ENCODE measurements around the gene TDRD12.

TDRD12 gene

GRCh38 chr19:32809754-32810153 lies 90.2 kb downstream of the TDRD12 start:
- no peak for DNase-seq (ENCODE audit: low spot score)

GRCh38 chr19:32810452-32810851 lies 90.9 kb downstream of the TDRD12 start:
- no peak for DNase-seq (ENCODE audit: low spot score)

- no peak for DNase-seq (ENCODE audit: low spot score)
Observed at GRCh38 chr19:32811151-32811550, 91.6 kb downstream of the TDRD12 start.

GRCh38 chr19:32812036-32812435 lies 92.5 kb downstream of the TDRD12 start:
- no peak for DNase-seq (ENCODE audit: low spot score)

GRCh38 chr19:32812571-32812970 lies 93.0 kb downstream of the TDRD12 start:
- DNase-seq (ENCODE audit: low spot score) = no peak

GRCh38 chr19:32813862-32814425 lies 94.4 kb downstream of the TDRD12 start:
- DNase-seq (ENCODE audit: low spot score) = no peak

- DNase-seq (ENCODE audit: low spot score) = no peak
Observed at GRCh38 chr19:32814624-32815023, 95.1 kb downstream of the TDRD12 start.

- DNase-seq (ENCODE audit: low spot score) = no peak
Observed at GRCh38 chr19:32816555-32817099, 97.1 kb downstream of the TDRD12 start.

- no peak for DNase-seq (ENCODE audit: low spot score)
Observed at GRCh38 chr19:32817569-32818476, 98.3 kb downstream of the TDRD12 start.

GRCh38 chr19:32818536-32818935 lies 99.0 kb downstream of the TDRD12 start:
- no peak for DNase-seq (ENCODE audit: low spot score)

GRCh38 chr19:32819419-32820400 lies 100.1 kb downstream of the TDRD12 start:
- DNase-seq (ENCODE audit: low spot score) = no peak

GRCh38 chr19:32822916-32823746 lies 103.6 kb downstream of the TDRD12 start:
- DNase-seq (ENCODE audit: low spot score) = no peak

- DNase-seq (ENCODE audit: low spot score) = no peak
Observed at GRCh38 chr19:32823747-32824102, 104.2 kb downstream of the TDRD12 start.

- no peak for DNase-seq (ENCODE audit: low spot score)
Observed at GRCh38 chr19:32824191-32824751, 104.7 kb downstream of the TDRD12 start.

GRCh38 chr19:32824916-32825608 lies 105.5 kb downstream of the TDRD12 start:
- no peak for DNase-seq (ENCODE audit: low spot score)

- no peak for DNase-seq (ENCODE audit: low spot score)
Observed at GRCh38 chr19:32828139-32828538, 108.6 kb downstream of the TDRD12 start.

GRCh38 chr19:32828643-32829344 lies 109.2 kb downstream of the TDRD12 start:
- no peak for DNase-seq (ENCODE audit: low spot score)

GRCh38 chr19:32829345-32829896 lies 109.9 kb downstream of the TDRD12 start:
- no peak for DNase-seq (ENCODE audit: low spot score)
